ENCODE measurements around the gene RAP2C. TPM values are rescaled to one million over a fixed set of nuclear protein-coding genes. Genes with fewer than 3 reads are reported as not detected.

Gene RAP2C
- total RNA-seq, 4 donors from 2014 or later = 12.0 to 13.9 (median 13.3) TPM

DNA sequence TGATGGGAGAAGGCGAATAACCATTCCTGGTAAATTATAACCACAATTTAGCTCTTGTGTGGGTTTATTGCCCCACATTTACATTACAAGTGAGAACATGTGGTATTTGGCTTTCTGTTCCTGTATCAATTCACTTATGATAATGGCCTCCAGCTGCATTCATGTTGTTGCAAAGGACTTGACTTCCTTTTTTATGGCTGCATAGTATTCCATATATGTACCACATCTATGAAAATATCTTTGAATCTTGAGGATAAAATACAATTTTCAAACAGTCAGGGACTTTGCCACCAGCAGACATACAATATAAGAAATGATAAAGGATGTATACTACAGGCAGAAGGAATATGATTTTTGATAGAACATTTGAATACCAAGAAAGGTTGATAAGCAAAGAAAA is 27.3 kb downstream of the RAP2C start:
- Histone ChIP-seq H3K36me3 (no peaks in the 10 kb centered on the region), H3K27ac (replicated peaks in 1 of 4) (no peak overlapping the region), H3K4me1 (no peaks in the 10 kb centered on the region), H3K4me3 (no peak overlapping the region), H3K9me3 (no peaks in the 10 kb centered on the region), H3K27me3 (no peaks in the 10 kb centered on the region)
- 80% methylated on average over 1 of the region's 1 CpG for WGBS
- TF ChIP-seq POLR2A (IDR thresholded peaks at IDR 0.05; ENCODE audit: low read depth) = no peak
- TF ChIP-seq EP300 (IDR thresholded peaks at IDR 0.05) = no peak
- TF ChIP-seq POLR2AphosphoS5 (IDR thresholded peaks at IDR 0.05) = no peak
- TF ChIP-seq, protein P1, sequence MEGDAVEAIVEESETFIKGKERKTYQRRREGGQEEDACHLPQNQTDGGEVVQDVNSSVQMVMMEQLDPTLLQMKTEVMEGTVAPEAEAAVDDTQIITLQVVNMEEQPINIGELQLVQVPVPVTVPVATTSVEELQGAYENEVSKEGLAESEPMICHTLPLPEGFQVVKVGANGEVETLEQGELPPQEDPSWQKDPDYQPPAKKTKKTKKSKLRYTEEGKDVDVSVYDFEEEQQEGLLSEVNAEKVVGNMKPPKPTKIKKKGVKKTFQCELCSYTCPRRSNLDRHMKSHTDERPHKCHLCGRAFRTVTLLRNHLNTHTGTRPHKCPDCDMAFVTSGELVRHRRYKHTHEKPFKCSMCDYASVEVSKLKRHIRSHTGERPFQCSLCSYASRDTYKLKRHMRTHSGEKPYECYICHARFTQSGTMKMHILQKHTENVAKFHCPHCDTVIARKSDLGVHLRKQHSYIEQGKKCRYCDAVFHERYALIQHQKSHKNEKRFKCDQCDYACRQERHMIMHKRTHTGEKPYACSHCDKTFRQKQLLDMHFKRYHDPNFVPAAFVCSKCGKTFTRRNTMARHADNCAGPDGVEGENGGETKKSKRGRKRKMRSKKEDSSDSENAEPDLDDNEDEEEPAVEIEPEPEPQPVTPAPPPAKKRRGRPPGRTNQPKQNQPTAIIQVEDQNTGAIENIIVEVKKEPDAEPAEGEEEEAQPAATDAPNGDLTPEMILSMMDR (IDR thresholded peaks at IDR 0.05) = no peak
- intact Hi-C loops (cut with DNase I) = no loop called here
- no peak for DNase-seq (ENCODE audit: extremely low spot score)

DNA sequence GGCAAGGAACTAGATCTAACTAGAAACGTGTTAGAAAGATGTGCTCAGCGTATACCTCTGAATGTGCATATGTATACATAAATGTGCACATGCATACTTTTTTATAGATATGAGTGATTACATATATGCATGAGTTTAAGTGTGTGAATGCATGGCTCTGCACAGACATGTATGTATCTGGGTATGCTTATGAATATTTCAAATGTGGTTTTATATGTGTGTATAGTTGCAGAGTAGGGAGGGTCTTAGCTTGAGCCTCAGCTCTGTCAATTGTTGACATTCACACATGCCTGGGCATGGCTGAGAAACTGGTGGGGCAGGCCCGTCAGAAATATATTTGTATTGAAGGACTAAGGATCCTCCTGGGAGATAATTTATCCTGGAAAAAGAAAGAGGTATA is 31.1 kb downstream of the RAP2C start:
- WGBS = 70% methylated on average over 3 of the region's 3 CpGs
- no peak for DNase-seq (ENCODE audit: extremely low spot score)
- no peak overlapping the region for H3K27ac ChIP-seq (replicated peaks in 1 of 4)
- no peak overlapping the region for H3K4me3 ChIP-seq
- H3K4me1 ChIP-seq = no peaks in the 10 kb centered on the region
- intact Hi-C loops (cut with DNase I) = no loop called here
- TF ChIP-seq POLR2AphosphoS5 (IDR thresholded peaks at IDR 0.05) = no peak
- TF ChIP-seq, protein P1 (IDR thresholded peaks at IDR 0.05) = no peak
- no peak for TF ChIP-seq POLR2A (IDR thresholded peaks at IDR 0.05; ENCODE audit: low read depth)
- no peak for TF ChIP-seq EP300 (IDR thresholded peaks at IDR 0.05)
- no peaks in the 10 kb centered on the region for H3K27me3 ChIP-seq
- H3K9me3 ChIP-seq = no peaks in the 10 kb centered on the region
- H3K36me3 ChIP-seq = no peaks in the 10 kb centered on the region

DNA sequence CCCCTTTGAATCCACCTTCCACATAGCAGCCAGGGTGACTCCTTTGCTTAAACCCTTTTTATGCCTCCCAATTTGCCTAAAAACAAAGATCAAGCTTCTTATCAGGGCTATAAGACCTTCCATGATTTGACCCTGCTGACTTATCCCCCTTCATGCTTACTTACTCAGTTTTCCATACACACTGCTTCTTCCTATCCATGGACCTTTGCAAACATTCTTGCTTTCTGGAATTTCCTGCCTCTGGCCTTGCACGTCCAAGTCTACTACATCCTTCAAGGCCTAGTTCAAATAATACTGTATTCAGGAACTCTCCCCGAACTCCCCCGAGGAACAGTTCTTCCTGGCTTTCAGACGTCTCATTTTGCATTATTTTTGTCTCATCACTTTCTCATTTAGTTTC is 31.8 kb downstream of the RAP2C start:
- WGBS = 55% methylated on average over 4 of the region's 4 CpGs
- no peaks in the 10 kb centered on the region for H3K27me3 ChIP-seq
- H3K4me1 ChIP-seq = no peaks in the 10 kb centered on the region
- H3K27ac ChIP-seq (replicated peaks in 1 of 4) = no peak overlapping the region
- TF ChIP-seq, protein P1 (IDR thresholded peaks at IDR 0.05) = no peak
- no peak for DNase-seq (ENCODE audit: extremely low spot score)
- H3K36me3 ChIP-seq = no peaks in the 10 kb centered on the region
- intact Hi-C loops (cut with DNase I) = no loop called here
- H3K9me3 ChIP-seq = no peaks in the 10 kb centered on the region
- H3K4me3 ChIP-seq = no peak overlapping the region

DNA sequence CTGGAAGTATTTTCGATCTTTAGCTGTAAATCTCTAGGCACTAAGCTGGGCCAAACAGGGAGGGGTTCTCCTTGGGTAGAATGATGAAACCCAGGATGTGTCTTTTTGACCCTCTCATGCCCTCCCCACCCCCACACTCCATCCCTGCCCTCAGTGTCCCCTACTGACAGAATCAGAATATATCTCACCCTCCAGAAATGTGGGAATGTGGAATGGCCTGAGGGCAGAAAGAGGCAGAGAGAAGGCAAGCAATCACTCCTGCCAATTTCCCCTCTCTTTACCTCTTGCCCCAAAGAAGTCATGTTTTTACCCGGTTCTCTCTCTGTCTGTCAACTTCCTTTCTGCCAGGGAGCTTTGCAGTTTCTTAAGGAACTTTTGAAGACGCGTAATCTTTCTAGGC is 34.4 kb downstream of the RAP2C start:
- 73% methylated on average over 4 of the region's 4 CpGs for WGBS
- H3K4me3 ChIP-seq = no peak overlapping the region
- TF ChIP-seq, protein P1 (IDR thresholded peaks at IDR 0.05) = no peak
- TF ChIP-seq POLR2A (IDR thresholded peaks at IDR 0.05; ENCODE audit: low read depth) (no peak), POLR2AphosphoS5 (IDR thresholded peaks at IDR 0.05) (no peak), EP300 (IDR thresholded peaks at IDR 0.05) (no peak)
- no peaks in the 10 kb centered on the region for H3K27me3 ChIP-seq
- no peak for DNase-seq (ENCODE audit: extremely low spot score)
- no peak overlapping the region for H3K27ac ChIP-seq (replicated peaks in 1 of 4)
- H3K36me3 ChIP-seq = no peaks in the 10 kb centered on the region
- H3K9me3 ChIP-seq = no peaks in the 10 kb centered on the region
- no peaks in the 10 kb centered on the region for H3K4me1 ChIP-seq
- intact Hi-C loops (cut with DNase I) = no loop called here

DNA sequence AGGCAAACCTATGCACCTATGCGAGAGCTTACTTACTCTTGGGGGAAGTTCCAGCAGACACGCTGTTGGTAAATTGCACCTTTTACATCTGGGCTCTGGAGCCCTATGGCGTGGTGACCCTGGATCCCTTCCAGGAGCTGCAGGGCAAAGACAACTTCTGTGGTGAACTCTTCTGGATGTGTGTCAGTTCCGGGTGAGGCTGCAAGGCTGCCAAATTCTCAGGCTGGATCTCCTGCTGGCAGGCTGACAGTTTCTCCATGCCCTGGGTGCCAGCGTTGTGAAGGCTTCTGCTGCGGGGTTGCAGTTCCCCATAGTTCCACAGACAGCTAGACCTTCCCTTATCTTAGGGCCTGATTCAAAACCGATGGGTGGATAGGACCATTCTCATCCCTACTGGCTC is 37.9 kb downstream of the RAP2C start:
- H3K27me3 ChIP-seq = no peaks in the 10 kb centered on the region
- H3K9me3 ChIP-seq = no peaks in the 10 kb centered on the region
- 80% methylated on average over 7 of the region's 7 CpGs for whole genome bisulfite sequencing
- H3K4me3 ChIP-seq = no peak overlapping the region
- TF ChIP-seq POLR2A (IDR thresholded peaks at IDR 0.05; ENCODE audit: low read depth) (no peak), POLR2AphosphoS5 (IDR thresholded peaks at IDR 0.05) (no peak), EP300 (IDR thresholded peaks at IDR 0.05) (no peak)
- TF ChIP-seq, protein P1 (IDR thresholded peaks at IDR 0.05) = no peak
- no peaks in the 10 kb centered on the region for H3K4me1 ChIP-seq
- H3K36me3 ChIP-seq = no peaks in the 10 kb centered on the region
- intact Hi-C loops (cut with DNase I) = no loop called here
- DNase-seq (ENCODE audit: extremely low spot score) = no peak
- no peak overlapping the region for H3K27ac ChIP-seq (replicated peaks in 1 of 4)
